H1 (cell line): ENCODE results near the gene VPS50. TPM values are rescaled to one million over a fixed set of nuclear protein-coding genes. Genes with fewer than 3 reads are reported as not detected.

Source experiments
- CTCF ChIA-PET: fragments of 300-600 bp; sonication (Branson Sonifier 250); formaldehyde crosslinking; loops from one replicate; lab custom pipeline; 2021; ENCODE audit not compliant: partially characterized antibody; lab: Charles Lee
- POLR2A ChIA-PET: fragments of 300-600 bp; sonication (Branson Sonifier 250); formaldehyde crosslinking; loops from one replicate; lab custom pipeline; 2021; ENCODE audit warnings: inconsistent platforms; ENCODE audit not compliant: partially characterized antibody; lab: Charles Lee
- DNase-seq, 2 experiments: peaks; one replicate each; pipeline versions ENCODE4 v3.0.0 to v3.0.0-alpha.2; 2010 to 2022; ENCODE audit warnings: low spot score in 2 of 2, low read depth in 1 of 2, mixed read lengths in 1 of 2
- FAIRE-seq: peaks from 2 replicates; lab custom pipeline; 2011; peaks lifted over from hg19 to GRCh38; lab: Jason Lieb, UNC
- H2AFZ ChIP-seq: 2 replicates; pipeline ENCODE4 v1.8.1; 2012; ENCODE audit warnings: low read length, inconsistent platforms
- H2AK5ac ChIP-seq: 2 replicates; pipeline ENCODE4 v1.6.1; 2013; ENCODE audit warnings: low read depth, low read length
- H2BK120ac ChIP-seq: replicated peaks from 2 replicates; pipeline ENCODE3; 2013; ENCODE audit warnings: low read depth, low read length, inconsistent platforms
- H2BK12ac ChIP-seq: 2 replicates; pipeline ENCODE4 v1.6.1; 2013; ENCODE audit warnings: low read depth, low read length
- H2BK15ac ChIP-seq: 2 replicates; pipeline ENCODE4 v1.6.1; 2013; ENCODE audit warnings: low read length
- H2BK20ac ChIP-seq: 2 replicates; pipeline ENCODE4 v1.6.1; 2013; ENCODE audit warnings: low read length
- H2BK5ac ChIP-seq: 2 replicates; pipeline ENCODE4 v1.6.1; 2013; ENCODE audit warnings: low read depth, low read length
- H3K14ac ChIP-seq: 2 replicates; pipeline ENCODE4 v1.6.1; 2013; ENCODE audit warnings: inconsistent platforms; ENCODE audit not compliant: insufficient read length
- H3K18ac ChIP-seq: 2 replicates; pipeline ENCODE4 v1.6.1; 2013; ENCODE audit warnings: low read length; ENCODE audit errors: extremely low read depth
- H3K23ac ChIP-seq: 2 replicates; pipeline ENCODE4 v1.6.1; 2013; ENCODE audit warnings: inconsistent platforms; ENCODE audit not compliant: insufficient read length
- H3K23me2 ChIP-seq: 2 replicates; pipeline ENCODE4 v1.6.1; 2013; ENCODE audit warnings: low read depth, low read length
- H3K27ac ChIP-seq: 2 replicates; pipeline ENCODE4 v1.6.1; 2011; ENCODE audit warnings: low read depth, low read length, inconsistent platforms
- H3K27me3 ChIP-seq, 4 experiments: replicated peaks in 1 of 4; 1 replicate in 1 of 4; 2 replicates in 3 of 4; pipeline versions ENCODE4 v1.6.1 to v1.8.1; 2011 to 2013; ENCODE audit warnings: low read length in 3 of 4, mild to moderate bottlenecking in 3 of 4, inconsistent platforms in 2 of 4, mixed read lengths in 2 of 4, moderate library complexity in 1 of 4; ENCODE audit not compliant: control insufficient read depth in 3 of 4, insufficient read depth in 3 of 4; ENCODE audit errors: extremely low read depth in 1 of 4
- H3K36me3 ChIP-seq, 4 experiments: 2 replicates each; pipeline versions ENCODE4 v1.6.1 to v1.8.1; 2011 to 2013; ENCODE audit warnings: mild to moderate bottlenecking in 4 of 4, low read length in 3 of 4, moderate library complexity in 2 of 4, control low read depth in 1 of 4, inconsistent platforms in 1 of 4; ENCODE audit not compliant: insufficient read depth in 4 of 4, control insufficient read depth in 2 of 4
- H3K4ac ChIP-seq: replicated peaks from 2 replicates; pipeline ENCODE3; 2013; ENCODE audit warnings: low read length, low read depth, mixed read lengths, inconsistent platforms; ENCODE audit not compliant: insufficient read length
- H3K4me1 ChIP-seq, 4 experiments: replicated peaks in 1 of 4; 1 replicate in 1 of 4; 2 replicates in 3 of 4; pipeline versions ENCODE4 v1.6.1 to v1.8.1; 2011 to 2013; ENCODE audit warnings: low read length in 3 of 4, inconsistent platforms in 2 of 4, mixed read lengths in 1 of 4; ENCODE audit not compliant: insufficient read depth in 4 of 4, control insufficient read depth in 3 of 4
- H3K4me2 ChIP-seq, 2 experiments: 2 replicates each; pipeline versions ENCODE4 v1.6.1 to v1.8.1; 2011 to 2013; ENCODE audit warnings: low read depth in 2 of 2, low read length in 2 of 2, control low read depth in 1 of 2, inconsistent platforms in 1 of 2, mild to moderate bottlenecking in 1 of 2; ENCODE audit not compliant: insufficient read depth in 1 of 2
- H3K4me3 ChIP-seq, 4 experiments: fragments of 200-600, 300-600 bp in 1 of 4; sonication (generic), shearing (Covaris generic), sonication (Bioruptor Twin) in 1 of 4; 2 replicates each; pipeline versions ENCODE4 v1.5.1 to v1.8.1; 2011 to 2016; ENCODE audit warnings: low read length in 4 of 4, low read depth in 3 of 4, control low read depth in 2 of 4, inconsistent platforms in 2 of 4, mild to moderate bottlenecking in 2 of 4, mixed read lengths in 1 of 4, moderate library complexity in 1 of 4; ENCODE audit not compliant: insufficient read depth in 2 of 4; ENCODE audit errors: extremely low read depth in 1 of 4
- H3K56ac ChIP-seq: replicated peaks from 2 replicates; pipeline ENCODE3; 2013; ENCODE audit warnings: low read depth, mild to moderate bottlenecking, mixed read lengths, low read length, inconsistent platforms; ENCODE audit not compliant: insufficient read length
- H3K79me1 ChIP-seq: 2 replicates; pipeline ENCODE4 v1.6.1; 2013; ENCODE audit warnings: low read depth, low read length, control low read depth
- H3K79me2 ChIP-seq, 2 experiments: 2 replicates each; pipeline versions ENCODE4 v1.6.1 to v1.8.1; 2012 to 2013; ENCODE audit warnings: low read length in 2 of 2, mild to moderate bottlenecking in 2 of 2, inconsistent platforms in 1 of 2; ENCODE audit not compliant: insufficient read depth in 2 of 2, control insufficient read depth in 1 of 2
- H3K9ac ChIP-seq, 4 experiments: replicated peaks in 1 of 4; 1 replicate in 1 of 4; 2 replicates in 3 of 4; pipeline versions ENCODE4 v1.6.1 to v1.8.1; 2011 to 2013; ENCODE audit warnings: low read depth in 3 of 4, low read length in 3 of 4, control low read depth in 2 of 4, mild to moderate bottlenecking in 2 of 4, moderate library complexity in 2 of 4, inconsistent platforms in 1 of 4; ENCODE audit errors: extremely low read depth in 1 of 4
- H3K9me3 ChIP-seq, 2 experiments: 2 replicates each; pipeline versions ENCODE4 v1.6.1 to v1.8.1; 2012 to 2013; ENCODE audit warnings: mild to moderate bottlenecking in 2 of 2, moderate library complexity in 2 of 2, control low read depth in 1 of 2, inconsistent platforms in 1 of 2, low read depth in 1 of 2, low read length in 1 of 2, mixed read lengths in 1 of 2; ENCODE audit not compliant: insufficient read depth in 2 of 2
- H4K20me1 ChIP-seq, 2 experiments: replicated peaks in 1 of 2; 2 replicates each; pipeline versions ENCODE3 to v1.8.1; 2011 to 2013; ENCODE audit warnings: inconsistent platforms in 2 of 2, low read length in 2 of 2, mild to moderate bottlenecking in 1 of 2; ENCODE audit not compliant: insufficient read depth in 2 of 2, control insufficient read depth in 1 of 2
- H4K5ac ChIP-seq: 2 replicates; pipeline ENCODE4 v1.6.1; 2013; ENCODE audit warnings: low read length, low read depth, mixed read lengths, inconsistent platforms; ENCODE audit not compliant: insufficient read length
- H4K8ac ChIP-seq: 2 replicates; pipeline ENCODE4 v1.8.0; 2013; ENCODE audit warnings: mild to moderate bottlenecking, moderate library complexity, low read length, inconsistent platforms; ENCODE audit not compliant: insufficient read depth; ENCODE audit errors: extremely low read depth
- H4K91ac ChIP-seq: replicated peaks from 2 replicates; pipeline ENCODE3; 2013; ENCODE audit warnings: low read length, mixed read lengths, inconsistent platforms; ENCODE audit not compliant: insufficient read length
- ATF3 ChIP-seq: IDR thresholded peaks from 2 replicates; pipeline ENCODE4 v1.6.1; 2011; ENCODE audit warnings: low read depth, mild to moderate bottlenecking, low read length; ENCODE audit not compliant: insufficient read depth
- HDAC2 ChIP-seq, 2 experiments: fragments of 300-600 bp in 1 of 2; sonication (generic) in 1 of 2; IDR thresholded peaks; 2 replicates each; pipeline ENCODE4 v1.6.1; 2011 to 2012; ENCODE audit warnings: low read depth in 2 of 2, low read length in 2 of 2, mild to moderate bottlenecking in 2 of 2, moderate library complexity in 2 of 2, borderline replicate concordance in 1 of 2, inconsistent platforms in 1 of 2
- JUND ChIP-seq: IDR thresholded peaks from 2 replicates; pipeline ENCODE4 v1.6.1; 2011; ENCODE audit warnings: mild to moderate bottlenecking, improper control_type of control experiment, low read length
- RXRA ChIP-seq: IDR thresholded peaks from 2 replicates; pipeline ENCODE4 v1.6.1; 2011; ENCODE audit warnings: low read depth, mild to moderate bottlenecking, low read length, moderate library complexity; ENCODE audit not compliant: insufficient read depth
- SIX5 ChIP-seq: IDR thresholded peaks from 2 replicates; pipeline ENCODE4 v1.6.1; 2011; ENCODE audit warnings: mild to moderate bottlenecking, low read depth, low read length
- SP1 ChIP-seq: IDR thresholded peaks from 2 replicates; pipeline ENCODE4 v1.6.1; 2011; ENCODE audit warnings: low read depth, low read length
- WGBS, 2 experiments: shearing (Covaris generic) in 1 of 2; methylation state at CpG; one replicate each; pipeline versions ENCODE4 v1.1.6 to v1.1.7; 2013 to 2015; ENCODE audit warnings: low lambda C conversion rate in 2 of 2, mixed read lengths in 2 of 2, inconsistent platforms in 1 of 2, low coverage in 1 of 2, missing lambda C conversion rate in 1 of 2; ENCODE audit not compliant: insufficient replicate concordance in 2 of 2, insufficient coverage in 1 of 2, insufficient read length in 1 of 2; ENCODE audit errors: extremely low coverage in 1 of 2, missing lambda C conversion rate in 1 of 2; 5-methylcytosine and 5-hydroxymethylcytosine counted together
- polyA plus RNA-seq, 7 experiments: library from polyadenylated mRNA; depleted of rRNA in 3 of 7; stranded (reverse) in 5 of 7; unstranded in 2 of 7; fragments of >200 nt in 5 of 7; fragments of 200-250 nt in 2 of 7; gene quantifications; 1 replicate in 5 of 7; 2 replicates in 1 of 7; 4 replicates in 1 of 7; pipeline versions ENCODE4 v1.2.1 to v1.2.3, GENCODE V29; 2011 to 2013; ENCODE audit warnings: missing spikeins in 2 of 7, mixed read lengths in 2 of 7
- total RNA-seq: library from RNA; stranded (reverse); fragmentation: NEBNext Ultra II Directional; extraction: Animal tissue kit (Norgen Biotek cat#: 25700); gene quantifications from 2 replicates; pipeline ENCODE4 v1.2.1, GENCODE V29; 2021
- TF ChIP-seq, protein P1 (sequence below), 3 experiments: IDR thresholded peaks; 1 replicate in 2 of 3; 2 replicates in 1 of 3; pipeline versions ENCODE4 v1.5.1 to v1.6.1; 2011; ENCODE audit warnings: low read length in 3 of 3, mild to moderate bottlenecking in 3 of 3, inconsistent platforms in 2 of 3, low read depth in 1 of 3, moderate library complexity in 1 of 3; ENCODE audit not compliant: insufficient read depth in 1 of 3; ENCODE audit errors: control extremely low read depth in 1 of 3

Gene VPS50
- total and polyA plus RNA-seq, 2 of the 8 experiments (the other 6 are each of a cell fraction or from before 2014, with no cell fraction given) = 3.7 to 9.3 TPM

- Histone ChIP-seq H3K56ac (no peak overlapping the region), H3K4me1 (0 out of 7 replicates have a peak, but pooled peaks cover 0 to 2% (median 0%) of the 10 kb centered on the region in 4 experiments), H2BK120ac (no peak overlapping the region), H4K91ac (no peak overlapping the region), H2AK5ac (no peak overlapping the region), H4K5ac (no peak overlapping the region), H3K4me2 (no peak overlapping the region), H3K23ac (no peak overlapping the region), H3K23me2 (no peaks in the 10 kb centered on the region), H3K79me2 (no peaks in the 10 kb centered on the region), H2AFZ (no peak overlapping the region), H3K27ac (no peak overlapping the region), H2BK12ac (no peak overlapping the region), H3K18ac (no peak overlapping the region), H3K14ac (no peak overlapping the region), H4K8ac (no peak overlapping the region), H3K79me1 (no peaks in the 10 kb centered on the region), H3K9ac (no peak overlapping the region), H3K4ac (no peak overlapping the region), H2BK5ac (no peak overlapping the region), H3K36me3 (no peaks in the 10 kb centered on the region), H4K20me1 (no peaks in the 10 kb centered on the region), H2BK20ac (no peak overlapping the region), H3K4me3 (no peak overlapping the region), H3K27me3 (no peaks in the 10 kb centered on the region), H3K9me3 (no peaks in the 10 kb centered on the region), H2BK15ac (no peak overlapping the region)
- ChIA-PET POLR2A (no interaction called here), CTCF (interaction anchor here (1.3 kb wide), 1 partner anchor 9 kb away, joined by 3 read pairs; no protein-coding TSS in a partner anchor)
- DNase-seq (no peak), FAIRE-seq (no peak)
- 89% methylated on average over 2 of the region's 2 CpGs; no CpG with 5 or more reads in 1 of the 2 experiments for WGBS, 2 experiments
- no peak for TF ChIP-seq SP1
- TF ChIP-seq ATF3 = no peak
- no peak for TF ChIP-seq JUND
- TF ChIP-seq SIX5 = no peak
- no peak for TF ChIP-seq RXRA
- no peak for TF ChIP-seq HDAC2 (IDR thresholded peaks at IDR 0.05; ENCODE audit: borderline replicate concordance in 1 of 2, low read depth in 2 of 2, low read length in 2 of 2)
- TF ChIP-seq, protein P1, sequence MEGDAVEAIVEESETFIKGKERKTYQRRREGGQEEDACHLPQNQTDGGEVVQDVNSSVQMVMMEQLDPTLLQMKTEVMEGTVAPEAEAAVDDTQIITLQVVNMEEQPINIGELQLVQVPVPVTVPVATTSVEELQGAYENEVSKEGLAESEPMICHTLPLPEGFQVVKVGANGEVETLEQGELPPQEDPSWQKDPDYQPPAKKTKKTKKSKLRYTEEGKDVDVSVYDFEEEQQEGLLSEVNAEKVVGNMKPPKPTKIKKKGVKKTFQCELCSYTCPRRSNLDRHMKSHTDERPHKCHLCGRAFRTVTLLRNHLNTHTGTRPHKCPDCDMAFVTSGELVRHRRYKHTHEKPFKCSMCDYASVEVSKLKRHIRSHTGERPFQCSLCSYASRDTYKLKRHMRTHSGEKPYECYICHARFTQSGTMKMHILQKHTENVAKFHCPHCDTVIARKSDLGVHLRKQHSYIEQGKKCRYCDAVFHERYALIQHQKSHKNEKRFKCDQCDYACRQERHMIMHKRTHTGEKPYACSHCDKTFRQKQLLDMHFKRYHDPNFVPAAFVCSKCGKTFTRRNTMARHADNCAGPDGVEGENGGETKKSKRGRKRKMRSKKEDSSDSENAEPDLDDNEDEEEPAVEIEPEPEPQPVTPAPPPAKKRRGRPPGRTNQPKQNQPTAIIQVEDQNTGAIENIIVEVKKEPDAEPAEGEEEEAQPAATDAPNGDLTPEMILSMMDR (IDR thresholded peaks at IDR 0.05; ENCODE audit: control extremely low read depth in 1 of 3, insufficient read depth in 1 of 3, low read depth in 1 of 3, low read length in 3 of 3) = no peak
Measured at GRCh38 chr7:93301736-93302135, 69.6 kb downstream of the VPS50 start.
